H1 (cell line): ENCODE measurements around the gene MCF2L. TPM values are rescaled to one million over a fixed set of nuclear protein-coding genes. Genes with fewer than 3 reads are reported as not detected.
"Not testable (repeated sequence)": the region's sequence is repeated elsewhere in the genome, so short reads cannot be mapped to it uniquely, and the experiment has no call there.

ENCODE experiments used
- CTCF ChIA-PET: fragments of 300-600 bp; sonication (Branson Sonifier 250); formaldehyde crosslinking; loops from one replicate; lab custom pipeline; 2021; ENCODE audit not compliant: partially characterized antibody; lab: Charles Lee
- POLR2A ChIA-PET: fragments of 300-600 bp; sonication (Branson Sonifier 250); formaldehyde crosslinking; loops from one replicate; lab custom pipeline; 2021; ENCODE audit warnings: inconsistent platforms; ENCODE audit not compliant: partially characterized antibody; lab: Charles Lee
- DNase-seq, 2 experiments: peaks; one replicate each; pipeline versions ENCODE4 v3.0.0 to v3.0.0-alpha.2; 2010 to 2022; ENCODE audit warnings: low spot score in 2 of 2, low read depth in 1 of 2, mixed read lengths in 1 of 2
- FAIRE-seq: peaks from 2 replicates; lab custom pipeline; 2011; peaks lifted over from hg19 to GRCh38; lab: Jason Lieb, UNC
- H2AFZ ChIP-seq: 2 replicates; pipeline ENCODE4 v1.8.1; 2012; ENCODE audit warnings: low read length, inconsistent platforms
- H2AK5ac ChIP-seq: 2 replicates; pipeline ENCODE4 v1.6.1; 2013; ENCODE audit warnings: low read depth, low read length
- H2BK120ac ChIP-seq: replicated peaks from 2 replicates; pipeline ENCODE3; 2013; ENCODE audit warnings: low read depth, low read length, inconsistent platforms
- H2BK12ac ChIP-seq: 2 replicates; pipeline ENCODE4 v1.6.1; 2013; ENCODE audit warnings: low read depth, low read length
- H2BK15ac ChIP-seq: 2 replicates; pipeline ENCODE4 v1.6.1; 2013; ENCODE audit warnings: low read length
- H2BK20ac ChIP-seq: 2 replicates; pipeline ENCODE4 v1.6.1; 2013; ENCODE audit warnings: low read length
- H2BK5ac ChIP-seq: 2 replicates; pipeline ENCODE4 v1.6.1; 2013; ENCODE audit warnings: low read depth, low read length
- H3K14ac ChIP-seq: 2 replicates; pipeline ENCODE4 v1.6.1; 2013; ENCODE audit warnings: inconsistent platforms; ENCODE audit not compliant: insufficient read length
- H3K18ac ChIP-seq: 2 replicates; pipeline ENCODE4 v1.6.1; 2013; ENCODE audit warnings: low read length; ENCODE audit errors: extremely low read depth
- H3K23ac ChIP-seq: 2 replicates; pipeline ENCODE4 v1.6.1; 2013; ENCODE audit warnings: inconsistent platforms; ENCODE audit not compliant: insufficient read length
- H3K23me2 ChIP-seq: 2 replicates; pipeline ENCODE4 v1.6.1; 2013; ENCODE audit warnings: low read depth, low read length
- H3K27ac ChIP-seq: 2 replicates; pipeline ENCODE4 v1.6.1; 2011; ENCODE audit warnings: low read depth, low read length, inconsistent platforms
- H3K27me3 ChIP-seq, 4 experiments: replicated peaks in 1 of 4; 1 replicate in 1 of 4; 2 replicates in 3 of 4; pipeline versions ENCODE4 v1.6.1 to v1.8.1; 2011 to 2013; ENCODE audit warnings: low read length in 3 of 4, mild to moderate bottlenecking in 3 of 4, inconsistent platforms in 2 of 4, mixed read lengths in 2 of 4, moderate library complexity in 1 of 4; ENCODE audit not compliant: control insufficient read depth in 3 of 4, insufficient read depth in 3 of 4; ENCODE audit errors: extremely low read depth in 1 of 4
- H3K36me3 ChIP-seq, 4 experiments: 2 replicates each; pipeline versions ENCODE4 v1.6.1 to v1.8.1; 2011 to 2013; ENCODE audit warnings: mild to moderate bottlenecking in 4 of 4, low read length in 3 of 4, moderate library complexity in 2 of 4, control low read depth in 1 of 4, inconsistent platforms in 1 of 4; ENCODE audit not compliant: insufficient read depth in 4 of 4, control insufficient read depth in 2 of 4
- H3K4ac ChIP-seq: replicated peaks from 2 replicates; pipeline ENCODE3; 2013; ENCODE audit warnings: low read length, low read depth, mixed read lengths, inconsistent platforms; ENCODE audit not compliant: insufficient read length
- H3K4me1 ChIP-seq, 4 experiments: replicated peaks in 1 of 4; 1 replicate in 1 of 4; 2 replicates in 3 of 4; pipeline versions ENCODE4 v1.6.1 to v1.8.1; 2011 to 2013; ENCODE audit warnings: low read length in 3 of 4, inconsistent platforms in 2 of 4, mixed read lengths in 1 of 4; ENCODE audit not compliant: insufficient read depth in 4 of 4, control insufficient read depth in 3 of 4
- H3K4me2 ChIP-seq, 2 experiments: 2 replicates each; pipeline versions ENCODE4 v1.6.1 to v1.8.1; 2011 to 2013; ENCODE audit warnings: low read depth in 2 of 2, low read length in 2 of 2, control low read depth in 1 of 2, inconsistent platforms in 1 of 2, mild to moderate bottlenecking in 1 of 2; ENCODE audit not compliant: insufficient read depth in 1 of 2
- H3K4me3 ChIP-seq, 4 experiments: fragments of 200-600, 300-600 bp in 1 of 4; sonication (generic), shearing (Covaris generic), sonication (Bioruptor Twin) in 1 of 4; 2 replicates each; pipeline versions ENCODE4 v1.5.1 to v1.8.1; 2011 to 2016; ENCODE audit warnings: low read length in 4 of 4, low read depth in 3 of 4, control low read depth in 2 of 4, inconsistent platforms in 2 of 4, mild to moderate bottlenecking in 2 of 4, mixed read lengths in 1 of 4, moderate library complexity in 1 of 4; ENCODE audit not compliant: insufficient read depth in 2 of 4; ENCODE audit errors: extremely low read depth in 1 of 4
- H3K56ac ChIP-seq: replicated peaks from 2 replicates; pipeline ENCODE3; 2013; ENCODE audit warnings: low read depth, mild to moderate bottlenecking, mixed read lengths, low read length, inconsistent platforms; ENCODE audit not compliant: insufficient read length
- H3K79me1 ChIP-seq: 2 replicates; pipeline ENCODE4 v1.6.1; 2013; ENCODE audit warnings: low read depth, low read length, control low read depth
- H3K79me2 ChIP-seq, 2 experiments: 2 replicates each; pipeline versions ENCODE4 v1.6.1 to v1.8.1; 2012 to 2013; ENCODE audit warnings: low read length in 2 of 2, mild to moderate bottlenecking in 2 of 2, inconsistent platforms in 1 of 2; ENCODE audit not compliant: insufficient read depth in 2 of 2, control insufficient read depth in 1 of 2
- H3K9ac ChIP-seq, 4 experiments: replicated peaks in 1 of 4; 1 replicate in 1 of 4; 2 replicates in 3 of 4; pipeline versions ENCODE4 v1.6.1 to v1.8.1; 2011 to 2013; ENCODE audit warnings: low read depth in 3 of 4, low read length in 3 of 4, control low read depth in 2 of 4, mild to moderate bottlenecking in 2 of 4, moderate library complexity in 2 of 4, inconsistent platforms in 1 of 4; ENCODE audit errors: extremely low read depth in 1 of 4
- H3K9me3 ChIP-seq, 2 experiments: 2 replicates each; pipeline versions ENCODE4 v1.6.1 to v1.8.1; 2012 to 2013; ENCODE audit warnings: mild to moderate bottlenecking in 2 of 2, moderate library complexity in 2 of 2, control low read depth in 1 of 2, inconsistent platforms in 1 of 2, low read depth in 1 of 2, low read length in 1 of 2, mixed read lengths in 1 of 2; ENCODE audit not compliant: insufficient read depth in 2 of 2
- H4K20me1 ChIP-seq, 2 experiments: replicated peaks in 1 of 2; 2 replicates each; pipeline versions ENCODE3 to v1.8.1; 2011 to 2013; ENCODE audit warnings: inconsistent platforms in 2 of 2, low read length in 2 of 2, mild to moderate bottlenecking in 1 of 2; ENCODE audit not compliant: insufficient read depth in 2 of 2, control insufficient read depth in 1 of 2
- H4K5ac ChIP-seq: 2 replicates; pipeline ENCODE4 v1.6.1; 2013; ENCODE audit warnings: low read length, low read depth, mixed read lengths, inconsistent platforms; ENCODE audit not compliant: insufficient read length
- H4K8ac ChIP-seq: 2 replicates; pipeline ENCODE4 v1.8.0; 2013; ENCODE audit warnings: mild to moderate bottlenecking, moderate library complexity, low read length, inconsistent platforms; ENCODE audit not compliant: insufficient read depth; ENCODE audit errors: extremely low read depth
- H4K91ac ChIP-seq: replicated peaks from 2 replicates; pipeline ENCODE3; 2013; ENCODE audit warnings: low read length, mixed read lengths, inconsistent platforms; ENCODE audit not compliant: insufficient read length
- CTCF ChIP-seq, 3 experiments: IDR thresholded peaks; 1 replicate in 2 of 3; 2 replicates in 1 of 3; pipeline versions ENCODE4 v1.5.1 to v1.6.1; 2011; ENCODE audit warnings: low read length in 3 of 3, mild to moderate bottlenecking in 3 of 3, inconsistent platforms in 2 of 3, low read depth in 1 of 3, moderate library complexity in 1 of 3; ENCODE audit not compliant: insufficient read depth in 1 of 3; ENCODE audit errors: control extremely low read depth in 1 of 3
- RAD21 ChIP-seq, 2 experiments: IDR thresholded peaks in 1 of 2; conservative IDR thresholded peaks in 1 of 2; 2 replicates each; pipeline ENCODE4 v1.6.1; 2011; ENCODE audit warnings: low read depth in 2 of 2, low read length in 2 of 2, improper control_type of control experiment in 1 of 2, inconsistent platforms in 1 of 2, mild to moderate bottlenecking in 1 of 2, moderate library complexity in 1 of 2
- WGBS, 2 experiments: shearing (Covaris generic) in 1 of 2; methylation state at CpG; one replicate each; pipeline versions ENCODE4 v1.1.6 to v1.1.7; 2013 to 2015; ENCODE audit warnings: low lambda C conversion rate in 2 of 2, mixed read lengths in 2 of 2, inconsistent platforms in 1 of 2, low coverage in 1 of 2, missing lambda C conversion rate in 1 of 2; ENCODE audit not compliant: insufficient replicate concordance in 2 of 2, insufficient coverage in 1 of 2, insufficient read length in 1 of 2; ENCODE audit errors: extremely low coverage in 1 of 2, missing lambda C conversion rate in 1 of 2; 5-methylcytosine and 5-hydroxymethylcytosine counted together
- polyA plus RNA-seq, 7 experiments: library from polyadenylated mRNA; depleted of rRNA in 3 of 7; stranded (reverse) in 5 of 7; unstranded in 2 of 7; fragments of >200 nt in 5 of 7; fragments of 200-250 nt in 2 of 7; gene quantifications; 1 replicate in 5 of 7; 2 replicates in 1 of 7; 4 replicates in 1 of 7; pipeline versions ENCODE4 v1.2.1 to v1.2.3, GENCODE V29; 2011 to 2013; ENCODE audit warnings: missing spikeins in 2 of 7, mixed read lengths in 2 of 7
- total RNA-seq: library from RNA; stranded (reverse); fragmentation: NEBNext Ultra II Directional; extraction: Animal tissue kit (Norgen Biotek cat#: 25700); gene quantifications from 2 replicates; pipeline ENCODE4 v1.2.1, GENCODE V29; 2021

Gene MCF2L
- total and polyA plus RNA-seq, 2 of the 8 experiments (the other 6 are each of a cell fraction or from before 2014, with no cell fraction given), result 10.1 to 24.4 TPM

GRCh38 chr13:112941765-112942164, 27.2 kb upstream of the MCF2L start:
- H3K79me2 ChIP-seq, H3K4me3 ChIP-seq, H3K4me2 ChIP-seq, H4K91ac ChIP-seq, H2BK20ac ChIP-seq, H3K79me1 ChIP-seq, H2AFZ ChIP-seq, H3K4me1 ChIP-seq, DNase-seq, H4K5ac ChIP-seq, H4K8ac ChIP-seq, H3K27me3 ChIP-seq, FAIRE-seq, H3K9ac ChIP-seq, H4K20me1 ChIP-seq, H3K18ac ChIP-seq, H2BK5ac ChIP-seq, H3K9me3 ChIP-seq, H3K56ac ChIP-seq, POLR2A ChIA-PET, H3K36me3 ChIP-seq, H2BK120ac ChIP-seq, H2BK15ac ChIP-seq, H3K14ac ChIP-seq, H3K23me2 ChIP-seq, H3K4ac ChIP-seq, H2BK12ac ChIP-seq, H3K23ac ChIP-seq, H3K27ac ChIP-seq, H2AK5ac ChIP-seq: not testable (repeated sequence)
- WGBS, 2 experiments, result 84% methylated on average over 11 of the region's 11 CpGs; no CpG with 5 or more reads in 1 of the 2 experiments
- TF ChIP-seq RAD21 (IDR thresholded peaks at IDR 0.05 in 1 of 2, conservative IDR thresholded peaks at IDR 0.05 in 1 of 2; ENCODE audit: low read depth in 2 of 2, low read length in 2 of 2), result peak; percentile 12 to 17; a peak in 2 of 4 replicates
- TF ChIP-seq CTCF (IDR thresholded peaks at IDR 0.05; ENCODE audit: control extremely low read depth in 1 of 3, insufficient read depth in 1 of 3, low read depth in 1 of 3, low read length in 3 of 3), result peak in 2 of 3 experiments; percentile 7 to 11; a peak in 1 of 4 replicates
- CTCF ChIA-PET, result interaction anchor here (0.7 to 4.2 kb wide), 10 partner anchors 10 to 124 kb away, joined by 3 to 72 read pairs (median 4); no protein-coding TSS in a partner anchor
